Uterus (tissue), 2 donors: ENCODE data around the gene HOXC5.

Experiments used
- CTCF ChIP-seq, 4 experiments: fragments of 200-600 bp in 2 of 4; fragments of 450-650 bp in 2 of 4; sonication (generic) in 2 of 4; IDR thresholded peaks; one replicate each; pipeline ENCODE4 v1.5.1; 2016 to 2019; ENCODE audit warnings: antibody characterized with exemption in 4 of 4, mild to moderate bottlenecking in 2 of 4, moderate library complexity in 1 of 4
- POLR2A ChIP-seq, 2 donors: fragments of 450-650 bp; IDR thresholded peaks; one replicate each; pipeline ENCODE4 v1.6.1; 2016; ENCODE audit warnings: antibody characterized with exemption in 2 of 2, mild to moderate bottlenecking in 1 of 2, moderate library complexity in 1 of 2

GRCh38 chr12:54047964-54048303 is 15.1 kb downstream of the HOXC5 start:
- TF ChIP-seq CTCF (IDR thresholded peaks at IDR 0.05) (no peak), POLR2A (IDR thresholded peaks at IDR 0.05) (no peak)
